Tongue (tissue), 2 donors: ENCODE measurements around the gene GCA. TPM values are rescaled to one million over a fixed set of nuclear protein-coding genes. Genes with fewer than 3 reads are reported as not detected.

Experiments
- DNase-seq: peaks from one replicate; pipeline ENCODE4 v3.0.0-alpha.2; 2015
- total RNA-seq: library from RNA; depleted of rRNA; stranded (reverse); fragments of >200 nt; gene quantifications from one replicate; pipeline ENCODE4 v1.2.3, GENCODE V29; 2014

Gene GCA, protein sequence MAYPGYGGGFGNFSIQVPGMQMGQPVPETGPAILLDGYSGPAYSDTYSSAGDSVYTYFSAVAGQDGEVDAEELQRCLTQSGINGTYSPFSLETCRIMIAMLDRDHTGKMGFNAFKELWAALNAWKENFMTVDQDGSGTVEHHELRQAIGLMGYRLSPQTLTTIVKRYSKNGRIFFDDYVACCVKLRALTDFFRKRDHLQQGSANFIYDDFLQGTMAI
- total RNA-seq: 37.4 TPM

DNA sequence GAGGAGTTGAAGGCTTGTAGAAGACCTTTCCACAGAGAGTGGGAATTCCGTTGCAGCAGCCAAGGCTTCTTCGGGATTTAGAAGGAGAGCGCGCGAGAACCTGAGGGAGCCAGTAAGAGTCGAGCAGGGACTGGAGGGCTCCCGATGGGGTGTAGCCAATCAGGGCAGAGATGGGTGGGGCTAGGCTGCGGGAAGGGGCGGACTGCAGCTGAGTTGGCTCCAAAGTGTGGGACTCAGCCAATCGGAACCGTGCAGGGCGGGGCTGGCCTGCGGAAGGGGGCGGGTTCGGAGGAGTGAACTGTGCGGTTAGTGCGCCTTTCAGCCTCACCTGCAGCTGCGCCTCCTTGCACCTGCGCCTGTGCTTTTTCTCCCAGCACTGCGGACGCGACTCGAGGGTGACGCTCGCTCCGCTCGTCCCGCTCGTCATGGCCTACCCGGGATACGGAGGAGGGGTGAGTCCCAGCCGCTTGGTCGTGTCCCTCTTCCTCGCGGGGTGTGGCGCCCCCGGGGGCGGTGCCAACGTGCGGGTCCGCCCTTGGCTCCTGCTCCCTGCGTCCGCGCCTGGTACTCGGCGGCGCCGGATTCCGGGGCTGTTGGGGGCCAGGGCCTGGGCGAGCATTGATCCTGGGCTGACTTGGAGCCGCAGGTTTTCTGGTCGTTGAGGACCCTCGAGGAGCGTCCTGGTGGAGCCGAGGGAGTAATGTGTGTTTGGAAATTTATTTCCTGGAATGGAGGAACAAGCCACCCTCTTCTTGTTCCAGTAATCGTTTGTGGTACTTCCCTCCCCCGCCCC lies at the start of gene GCA:
Gene GCA (plus strand): TSS at position 309 of the 793 bp plus-strand sequence. CDS start 117 bp downstream, at position 426.
- peak; percentile 97 for DNase-seq

DNA sequence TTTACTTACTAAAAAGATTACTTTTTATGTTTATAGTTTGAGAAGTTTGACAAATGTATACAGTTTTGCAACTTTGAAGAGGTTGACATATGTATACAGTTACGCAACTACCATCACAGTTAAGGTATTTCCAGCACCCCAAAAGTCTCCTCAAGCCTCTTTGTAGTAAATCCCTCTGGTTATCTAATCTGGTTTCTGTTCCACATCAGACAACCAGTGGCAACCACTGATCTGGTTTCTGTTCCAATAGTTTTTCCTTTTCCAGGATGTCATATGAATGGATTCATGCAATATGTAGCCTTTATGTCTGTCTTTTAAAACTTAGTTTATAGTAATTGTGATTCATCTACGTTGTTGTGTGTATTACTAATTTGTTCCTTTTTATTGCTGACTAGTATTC lies 48.9 kb upstream of the GCA start:
- DNase-seq: no peak

DNA sequence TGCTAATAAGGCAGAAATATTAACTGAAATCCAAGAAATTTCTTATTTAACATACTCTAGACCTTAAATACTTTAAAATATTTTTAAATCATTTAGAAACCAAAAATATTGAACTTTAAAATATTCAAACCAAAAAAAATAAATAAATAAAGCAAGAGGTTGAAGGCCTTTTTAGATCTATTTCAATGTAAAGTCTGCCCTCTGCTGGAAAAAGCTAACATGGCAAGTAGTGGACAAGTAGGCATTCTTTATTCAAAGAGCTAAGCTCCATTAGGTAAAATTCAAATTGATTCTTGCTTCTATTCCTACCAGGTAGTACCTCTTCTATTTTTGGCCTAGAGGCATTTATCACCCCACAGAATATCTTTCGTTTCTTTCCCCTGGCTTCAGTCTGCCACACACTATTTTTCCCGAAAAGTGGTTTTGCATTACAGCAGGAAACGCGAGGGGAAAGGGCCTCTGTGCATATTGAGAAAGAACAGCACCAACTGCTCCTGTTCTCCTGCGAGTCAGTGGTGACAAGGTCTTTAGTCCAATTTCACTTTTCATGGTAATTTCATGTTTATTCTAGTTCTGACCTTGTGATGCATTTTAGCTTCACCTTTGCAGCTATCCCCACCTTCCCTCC lies 45.9 kb upstream of the GCA start:
- peak; percentile 92 for DNase-seq

DNA sequence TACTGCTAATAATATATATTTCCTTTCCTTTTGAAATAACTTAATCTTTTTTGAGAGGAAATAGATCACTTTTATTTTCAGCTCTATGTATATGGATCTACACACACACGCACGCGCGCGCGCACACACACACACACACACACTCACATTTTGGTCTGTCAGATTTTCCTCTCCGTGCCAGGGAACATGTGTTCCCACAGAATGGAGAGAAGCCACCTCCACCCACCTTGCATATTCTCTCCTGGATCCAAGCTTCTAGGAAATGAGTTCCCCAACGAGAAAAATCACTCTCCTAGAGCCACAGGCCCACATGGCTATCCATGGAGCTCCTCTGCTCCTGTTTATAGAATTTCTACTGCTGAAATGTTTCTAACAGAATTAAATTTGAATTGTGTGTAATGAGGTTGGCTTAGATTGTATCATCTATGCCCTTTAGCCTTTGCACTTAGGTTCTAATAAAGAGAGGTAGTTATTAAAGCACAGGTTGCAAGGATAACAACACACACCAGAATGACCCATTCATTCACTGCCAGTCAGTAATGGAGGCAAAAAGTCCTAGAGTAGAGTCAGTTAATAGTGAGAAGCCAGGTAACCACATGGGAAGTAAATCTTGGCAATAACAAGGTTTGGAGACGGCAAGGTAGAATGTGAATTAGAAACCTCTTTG lies 45.1 kb upstream of the GCA start:
- DNase-seq: no peak

DNA sequence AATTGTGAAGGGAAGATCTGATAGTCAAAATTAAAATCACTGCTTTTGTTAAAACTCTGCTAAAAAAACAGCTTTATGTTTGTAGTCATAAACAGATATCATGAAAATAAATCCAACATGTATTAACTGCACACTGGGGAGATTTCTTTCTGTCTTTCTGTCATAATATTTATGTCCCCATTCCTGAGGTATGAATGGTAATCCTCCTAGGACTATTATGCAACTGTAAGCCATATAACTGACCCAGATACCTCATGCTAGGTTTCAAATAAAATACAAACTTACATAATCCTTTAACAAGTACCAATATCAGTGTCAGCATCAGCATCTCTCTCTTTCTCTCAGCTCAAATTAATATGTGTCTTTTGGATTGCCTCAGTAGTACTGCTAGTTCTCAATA lies 43.7 kb upstream of the GCA start:
- no peak for DNase-seq

DNA sequence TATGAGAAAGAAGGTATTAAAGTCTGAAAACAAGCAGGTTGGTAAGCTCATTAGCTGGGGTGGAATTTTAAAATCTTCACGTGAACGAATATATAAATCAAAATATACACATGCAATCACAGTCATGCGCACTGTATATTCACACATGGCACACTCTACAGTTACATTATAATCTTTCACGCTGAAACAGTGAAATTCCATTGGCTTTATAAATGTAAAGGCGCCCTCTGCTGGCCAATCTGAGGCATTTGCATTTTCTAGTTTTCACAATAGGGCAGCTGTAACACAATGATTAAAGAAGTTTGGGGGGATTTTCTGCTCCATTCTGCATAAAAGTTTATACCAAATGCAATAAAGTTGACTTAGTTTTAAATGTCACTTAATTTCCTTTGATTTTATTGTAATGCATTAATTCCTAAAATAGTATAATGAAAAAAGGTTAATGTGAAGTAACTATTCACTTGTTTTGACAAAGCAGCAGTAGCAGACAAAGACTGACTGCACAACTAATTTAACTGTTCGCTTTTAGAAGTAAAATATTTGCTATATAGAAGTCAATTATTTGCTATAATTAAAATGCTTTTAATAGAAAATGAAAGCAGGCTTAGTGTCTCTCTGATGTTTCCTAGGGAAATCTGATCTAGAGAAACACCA lies 42.7 kb upstream of the GCA start:
- peak; percentile 85 for DNase-seq

DNA sequence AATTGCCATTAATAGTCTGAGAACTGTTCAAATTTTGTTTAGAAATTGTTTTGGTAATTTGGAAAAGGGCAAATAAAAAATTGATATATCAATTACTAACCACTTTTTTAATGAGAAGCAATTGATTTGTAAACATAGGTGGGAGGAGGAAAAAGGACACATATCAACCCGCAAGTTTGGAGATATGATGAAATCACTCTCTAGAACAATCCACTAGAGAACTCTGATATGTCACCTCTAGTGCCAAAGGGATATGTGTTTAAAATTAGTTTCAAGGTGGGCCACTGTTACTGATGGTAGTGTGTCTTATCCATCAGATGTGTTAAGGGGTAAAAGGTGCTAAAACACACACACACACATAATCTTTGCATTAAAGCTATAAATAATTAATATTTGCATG lies 42.1 kb upstream of the GCA start:
- no peak for DNase-seq

DNA sequence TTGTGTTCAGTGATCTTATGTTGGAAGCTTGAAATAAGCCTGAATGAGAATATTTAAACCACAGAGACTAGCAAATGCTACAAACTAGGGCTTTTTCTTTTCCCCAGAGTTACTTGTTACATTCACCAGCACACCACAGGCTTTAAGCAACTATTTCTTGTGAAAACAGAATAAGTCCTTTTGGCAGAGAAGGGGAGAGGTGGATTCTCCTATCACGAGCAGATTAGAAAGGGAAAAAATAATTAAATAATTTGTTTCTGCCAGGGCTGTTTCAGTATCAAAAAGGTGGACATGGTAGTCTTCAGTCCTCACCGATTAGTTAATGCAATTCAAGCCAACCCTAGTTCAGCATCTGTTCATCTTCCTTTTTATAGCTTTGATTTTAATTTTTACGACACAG lies 38.0 kb upstream of the GCA start:
- DNase-seq: no peak

DNA sequence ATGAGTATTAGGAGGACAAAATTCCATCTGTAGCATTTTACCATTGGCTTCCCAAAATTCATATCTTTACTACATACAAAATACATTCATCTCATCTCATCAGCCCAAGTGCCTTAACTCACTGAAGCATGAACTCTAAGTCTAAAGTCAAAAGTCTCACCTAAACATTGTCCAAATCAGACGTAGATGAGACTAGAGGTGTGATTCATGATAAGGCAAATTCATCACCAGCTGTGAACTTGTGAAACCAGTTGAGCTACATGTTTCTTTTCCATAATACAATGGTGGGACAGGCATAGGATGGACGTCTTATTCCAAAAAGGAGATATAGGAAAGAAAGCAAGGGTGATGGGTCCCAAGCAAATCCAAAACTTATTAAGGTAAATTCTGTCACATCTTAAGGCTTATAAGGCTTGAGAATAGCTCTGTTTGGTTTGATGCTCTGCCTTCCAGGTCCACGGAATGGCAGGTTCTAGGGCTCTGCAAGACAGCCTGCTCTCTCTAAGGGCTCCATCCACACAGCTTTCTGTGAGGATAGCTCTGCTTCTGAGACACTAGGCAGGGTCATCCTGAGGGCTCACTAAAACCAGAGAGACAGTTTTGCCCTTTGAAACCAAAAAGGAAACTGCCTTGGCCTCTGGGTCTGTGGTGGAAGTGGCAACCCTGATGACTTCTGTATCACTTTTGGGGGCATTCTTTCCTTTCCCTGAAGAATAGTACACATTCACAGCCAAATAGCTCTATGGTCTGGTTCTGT lies 35.0 kb upstream of the GCA start:
- DNase-seq: no peak

DNA sequence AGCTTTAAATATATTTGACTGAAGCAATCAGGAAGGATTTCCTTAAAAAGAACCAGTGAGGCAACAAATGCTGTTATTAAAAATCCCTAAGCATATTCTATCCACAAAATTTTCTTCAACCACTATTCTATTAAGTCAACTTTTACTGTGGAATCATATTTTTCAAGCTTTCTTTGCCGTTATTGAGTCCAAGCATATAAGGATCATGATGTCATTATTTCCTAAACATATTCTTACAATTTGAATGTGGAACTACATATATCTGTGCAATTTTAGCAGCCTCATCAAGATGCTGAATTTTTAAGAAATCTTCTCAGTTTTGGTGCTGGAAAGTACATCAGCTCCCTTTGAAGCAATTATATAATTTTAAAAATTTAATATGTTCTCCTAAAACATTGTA lies 31.1 kb upstream of the GCA start:
- DNase-seq: no peak

DNA sequence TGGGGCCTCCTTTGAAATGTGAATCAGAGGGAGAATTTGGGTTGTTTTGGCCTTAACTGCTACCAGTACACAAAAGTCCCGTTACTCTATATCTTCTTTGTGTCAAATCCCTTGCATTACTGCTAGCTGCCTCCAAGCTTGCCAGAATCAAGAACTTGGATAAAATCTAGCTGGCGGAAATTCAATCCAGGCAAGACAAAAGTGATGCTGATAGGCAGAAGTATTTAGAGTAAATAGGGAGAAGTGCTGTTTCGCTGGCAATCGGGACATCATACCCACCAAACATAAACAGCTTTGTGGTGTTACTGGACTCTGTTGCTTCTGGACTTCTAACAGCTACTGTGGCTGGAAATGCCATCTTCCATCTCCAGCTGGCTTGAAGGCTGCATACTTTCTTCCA lies 28.0 kb upstream of the GCA start:
- no peak for DNase-seq

DNA sequence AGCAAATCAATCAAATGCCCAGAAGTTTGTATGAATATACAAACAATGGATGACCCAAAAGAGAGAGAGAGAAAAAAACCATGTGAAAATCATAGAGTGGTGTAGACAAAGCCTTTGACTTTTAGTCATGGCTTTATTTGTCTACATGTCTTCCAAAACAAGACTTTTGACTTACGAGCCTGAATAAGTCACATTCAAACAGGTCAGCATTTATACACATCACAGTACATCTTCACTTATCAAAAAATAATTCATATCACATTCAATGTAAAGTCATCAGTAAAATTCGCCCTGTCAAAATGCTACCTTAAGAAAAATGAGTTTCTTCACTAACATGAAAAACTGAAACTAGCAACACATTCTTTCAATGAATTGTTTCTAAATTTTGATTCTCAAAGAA lies 27.3 kb upstream of the GCA start:
- no peak for DNase-seq

DNA sequence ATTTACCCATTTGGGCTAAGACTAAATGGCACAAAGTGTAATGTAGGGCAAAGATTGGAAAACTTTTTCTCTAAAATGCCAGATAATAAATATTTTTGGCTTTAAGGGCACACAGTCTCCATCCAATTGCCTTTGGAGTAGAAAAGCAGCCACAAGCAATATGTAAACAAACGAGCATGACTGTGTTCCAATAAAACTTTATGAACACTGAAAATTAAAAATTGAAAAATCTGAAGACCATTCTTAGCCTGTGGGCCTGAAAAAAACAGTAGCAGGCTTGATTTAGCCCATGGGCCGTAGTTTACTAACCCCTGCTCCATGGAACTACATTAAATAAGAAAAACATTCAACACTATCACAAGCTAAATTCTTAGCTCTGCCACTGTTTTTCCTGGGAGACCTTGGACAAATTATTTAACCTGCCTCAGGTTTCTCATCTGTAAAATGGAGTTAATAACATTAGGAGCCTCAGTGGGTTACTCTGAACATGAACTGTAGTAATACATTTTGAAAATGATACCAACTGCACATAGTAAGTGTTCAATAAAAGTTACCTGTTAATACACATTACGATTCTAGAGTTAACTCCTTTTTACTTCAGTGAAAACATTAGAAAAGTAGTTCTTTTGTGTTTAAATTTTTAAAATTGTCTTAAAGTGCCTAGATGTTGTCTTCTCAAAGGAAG lies 26.7 kb upstream of the GCA start:
- no peak for DNase-seq

DNA sequence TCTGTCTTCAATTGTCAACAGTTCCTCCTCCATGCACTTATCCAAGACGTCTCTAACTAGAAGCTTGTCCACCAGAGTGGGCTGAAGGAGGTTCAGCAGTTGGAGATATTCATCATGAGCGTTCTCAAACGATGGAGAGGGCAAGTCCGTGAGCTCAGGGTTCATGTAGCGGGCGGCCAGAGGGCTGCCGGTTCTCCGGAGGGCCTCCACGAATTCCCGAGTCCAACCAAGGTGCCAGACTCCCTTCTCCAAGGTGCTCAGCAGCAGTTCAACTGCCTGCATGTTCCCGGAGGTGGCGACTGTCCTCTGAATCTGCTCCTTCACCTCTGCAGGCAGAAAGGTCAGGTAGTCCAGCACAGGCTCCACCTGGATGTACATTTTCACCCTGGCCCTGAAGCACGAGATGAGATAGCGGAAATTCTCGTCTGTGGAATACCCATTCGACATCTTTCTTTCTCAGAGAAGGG lies 26.0 kb upstream of the GCA start:
- DNase-seq: no peak

DNA sequence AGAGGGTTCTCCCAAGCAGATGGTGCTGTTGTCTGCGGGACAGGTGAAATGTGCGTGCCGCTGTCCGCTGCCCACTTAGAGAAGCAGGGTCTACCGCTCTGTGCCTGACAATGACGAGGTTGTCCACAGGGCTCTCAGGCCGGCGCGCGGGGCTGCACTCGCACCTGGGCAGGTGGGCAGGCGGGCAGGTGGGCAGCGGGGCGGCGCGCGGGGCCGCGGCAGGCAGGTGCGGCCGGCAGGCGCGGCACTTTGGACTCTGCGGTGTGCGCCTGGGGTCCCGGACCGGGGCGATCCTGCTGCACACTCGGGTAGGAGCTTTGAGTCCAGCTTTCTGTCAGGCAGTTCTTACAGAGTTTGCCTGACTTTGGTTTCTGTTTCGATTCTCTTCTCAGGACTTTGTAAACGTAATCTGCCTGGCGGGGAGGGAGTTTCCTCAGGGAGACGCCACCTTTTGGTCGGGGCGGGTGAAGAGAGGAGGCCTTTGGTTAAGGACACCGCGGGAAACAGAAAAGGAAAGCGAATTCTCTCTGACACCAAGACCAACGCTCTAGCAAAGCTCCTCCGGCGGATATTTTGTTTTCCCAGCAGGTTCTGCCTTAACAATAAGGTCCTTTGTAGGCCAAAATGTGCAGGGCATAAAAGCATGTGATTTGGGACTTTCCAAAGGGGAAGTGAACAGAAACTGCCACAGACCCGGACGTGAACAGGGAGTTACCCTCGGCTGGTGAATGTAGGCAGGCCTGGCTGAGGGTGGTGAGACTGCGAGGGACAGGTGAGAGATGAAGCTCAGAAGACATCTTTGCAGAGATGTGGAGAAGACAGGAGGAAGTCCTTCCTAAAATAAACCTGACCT lies 25.4 kb upstream of the GCA start, which contains the start of gene IFIH1:
Gene IFIH1 (minus strand): TSS at position 357 of the 853 bp plus-strand sequence. CDS start 377 bp downstream, outside the sequence.
- DNase-seq: peak; percentile 86

DNA sequence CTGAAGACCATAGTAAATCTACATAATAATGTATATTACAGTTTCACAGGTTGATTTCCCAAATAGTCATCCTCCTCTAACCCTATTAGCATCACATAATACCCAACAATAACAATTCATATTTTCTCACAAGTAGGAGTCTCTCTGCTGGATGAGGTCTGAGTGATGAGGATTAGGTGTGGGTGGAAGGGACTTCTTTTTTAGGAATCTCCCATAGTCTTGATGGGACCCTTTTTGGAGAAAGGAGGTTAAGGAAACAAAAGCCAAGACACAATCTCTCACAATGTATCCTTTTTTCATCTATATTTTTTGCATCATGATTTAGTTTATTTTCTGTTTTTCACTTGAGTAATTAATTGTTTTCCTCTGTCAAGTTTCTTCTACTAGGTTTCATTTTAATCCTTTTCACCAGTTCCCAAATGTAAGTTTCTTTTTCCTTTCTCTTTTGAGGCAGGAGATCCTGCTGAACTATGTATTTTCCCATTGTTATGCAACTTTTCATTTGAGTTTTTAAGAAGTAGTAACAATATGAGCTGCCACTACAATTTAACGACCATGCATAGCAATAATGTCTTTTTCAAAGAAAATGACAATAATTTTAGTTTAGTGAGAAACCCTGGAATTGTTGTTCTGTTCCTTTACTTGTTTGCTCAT lies 22.9 kb upstream of the GCA start:
- DNase-seq: no peak

DNA sequence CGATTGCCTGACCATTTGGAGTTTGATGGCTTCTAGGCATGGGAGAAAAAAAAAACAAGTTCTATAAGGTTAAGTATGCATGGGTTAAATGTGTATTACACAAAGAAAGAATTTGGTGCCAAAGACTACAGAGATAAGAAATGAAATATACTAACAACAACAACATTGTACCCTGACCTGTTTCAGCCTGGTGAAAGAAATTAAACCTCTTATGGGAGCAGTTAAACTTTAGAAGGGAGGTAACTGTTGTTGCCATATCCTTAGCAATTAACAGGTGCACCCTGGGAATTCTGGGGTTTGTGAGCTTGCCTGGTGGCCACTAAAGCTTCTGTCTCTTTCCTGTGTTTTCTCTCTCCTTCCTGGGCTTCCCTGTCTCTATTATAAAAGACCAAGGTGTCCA lies 19.0 kb upstream of the GCA start:
- no peak for DNase-seq

DNA sequence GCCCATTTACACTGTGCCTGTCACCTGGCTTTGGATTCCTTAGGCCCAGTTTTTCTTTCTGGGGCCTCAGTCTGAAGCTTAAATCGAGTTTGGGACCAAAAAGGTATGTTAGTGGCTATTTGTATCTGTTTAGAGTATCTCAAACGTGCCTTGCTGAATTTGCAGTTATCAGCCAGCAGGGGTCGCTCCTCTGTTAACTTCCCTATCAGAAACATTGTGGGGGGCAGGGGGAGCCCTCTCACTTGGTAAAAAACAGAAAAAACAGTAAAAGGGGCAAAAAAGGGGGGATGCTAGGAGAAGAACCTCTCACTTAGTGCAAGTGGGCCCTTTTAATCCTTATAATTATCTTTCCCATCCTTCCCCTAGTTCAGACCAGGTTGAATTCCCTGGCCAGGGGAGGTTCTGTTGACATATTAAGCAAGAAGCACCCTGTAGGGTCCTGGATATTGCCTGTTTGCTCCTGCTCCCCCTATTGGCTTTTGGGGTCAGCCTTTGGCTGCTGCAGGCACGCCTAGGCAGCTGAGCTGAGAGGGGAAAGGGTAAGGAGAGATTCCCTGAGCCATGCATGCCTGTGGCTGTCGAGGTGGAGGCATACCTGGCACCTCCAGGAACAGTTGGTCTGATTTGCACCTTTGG lies 16.7 kb upstream of the GCA start:
- DNase-seq: no peak

DNA sequence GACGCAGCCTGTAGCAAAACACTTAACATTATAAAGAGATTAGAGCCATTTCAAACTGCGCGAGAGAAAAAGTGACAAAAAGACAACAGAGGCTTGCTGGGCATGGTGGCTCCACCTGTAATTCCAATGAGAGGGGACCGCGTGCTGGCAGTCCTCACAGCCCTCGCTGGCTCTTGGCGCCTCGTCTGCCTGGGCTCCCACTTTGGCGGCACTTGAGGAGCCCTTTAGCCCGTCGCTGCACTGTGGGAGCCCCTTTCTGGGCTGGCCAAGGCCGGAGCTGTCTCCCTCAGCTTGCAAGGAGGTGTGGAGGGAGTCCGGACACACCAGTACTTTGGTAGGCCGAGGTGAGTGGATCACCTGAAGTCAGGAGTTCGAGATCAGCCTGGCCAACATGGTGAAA lies 16.1 kb upstream of the GCA start:
- no peak for DNase-seq
